OCI-LY7 (cell line): ENCODE data around the gene GTF2IRD1. TPM values are rescaled to one million over a fixed set of nuclear protein-coding genes. Genes with fewer than 3 reads are reported as not detected.

Source experiments
- BruUV-seq: library from RNA; stranded (reverse); fragments of 400-500 nt; replicated peaks from 2 replicates; lab custom pipeline; 2021; lab: Mats Ljungman, UMichigan
- CTCF ChIA-PET: fragments of 300-600 bp; sonication (Branson Sonifier 250); formaldehyde crosslinking; loops from one replicate; lab custom pipeline; 2022; ENCODE audit warnings: antibody characterized with exemption; ENCODE audit not compliant: unreplicated experiment; lab: Charles Lee
- POLR2A ChIA-PET: fragments of 300-600 bp; sonication (Branson Sonifier 250); formaldehyde crosslinking; loops from one replicate; lab custom pipeline; 2022; ENCODE audit warnings: antibody characterized with exemption; lab: Charles Lee
- DNase-seq: peaks from one replicate; pipeline ENCODE4 v3.0.0-alpha.2; 2015; ENCODE audit warnings: low spot score
- H2AFZ ChIP-seq: fragments of 200-600 bp; sonication (generic), shearing (Covaris generic); 2 replicates; pipeline ENCODE4 v1.6.1; 2014; ENCODE audit warnings: mild to moderate bottlenecking, antibody characterized with exemption, low read length, moderate library complexity
- H3K27ac ChIP-seq: fragments of 200-600 bp; sonication (generic); 2 replicates; pipeline ENCODE4 v1.5.1; 2014; ENCODE audit warnings: mixed run types, low read depth, mild to moderate bottlenecking, moderate library complexity, low read length, inconsistent platforms; ENCODE audit not compliant: poor library complexity, severe bottlenecking
- H3K36me3 ChIP-seq: fragments of 200-600 bp; sonication (generic); 2 replicates; pipeline ENCODE4 v1.6.1; 2014; ENCODE audit warnings: mild to moderate bottlenecking, antibody characterized with exemption, low read length, moderate library complexity, mixed read lengths; ENCODE audit not compliant: insufficient read depth
- H3K4me1 ChIP-seq: fragments of 200-600 bp; sonication (generic); 2 replicates; pipeline ENCODE4 v1.5.1; 2014; ENCODE audit warnings: mild to moderate bottlenecking, low read length; ENCODE audit not compliant: insufficient read depth, poor library complexity, severe bottlenecking
- H3K4me2 ChIP-seq: fragments of 200-600 bp; sonication (generic); 2 replicates; pipeline ENCODE4 v1.6.1; 2014; ENCODE audit warnings: mild to moderate bottlenecking, low read length
- H3K4me3 ChIP-seq: fragments of 200-600 bp; sonication (generic); 2 replicates; pipeline ENCODE4 v1.5.1; 2014; ENCODE audit warnings: mild to moderate bottlenecking, low read depth, low read length; ENCODE audit not compliant: poor library complexity, severe bottlenecking
- H3K79me2 ChIP-seq: fragments of 200-600 bp; sonication (generic); 2 replicates; pipeline ENCODE4 v1.6.1; 2016; ENCODE audit warnings: low read depth, mild to moderate bottlenecking, low read length, moderate library complexity, mixed read lengths; ENCODE audit not compliant: insufficient read depth
- H3K9me2 ChIP-seq: fragments of 200-600 bp; sonication (generic); 2 replicates; pipeline ENCODE4 v1.6.1; 2016; ENCODE audit warnings: mild to moderate bottlenecking, low read length, mixed read lengths; ENCODE audit not compliant: insufficient read depth
- H3K9me3 ChIP-seq: fragments of 200-600 bp; sonication (generic); 2 replicates; pipeline ENCODE4 v1.6.1; 2014; ENCODE audit warnings: mild to moderate bottlenecking, mixed run types, low read length, mixed read lengths
- H4K20me1 ChIP-seq: fragments of 200-600 bp; sonication (generic); 2 replicates; pipeline ENCODE4 v1.6.1; 2014; ENCODE audit warnings: mild to moderate bottlenecking, antibody characterized with exemption, low read length, moderate library complexity, mixed read lengths; ENCODE audit not compliant: insufficient read depth
- CTCF ChIP-seq: fragments of 200-600 bp; sonication (generic); conservative IDR thresholded peaks from 2 replicates; pipeline ENCODE4 v1.5.1; 2014; ENCODE audit warnings: mild to moderate bottlenecking, antibody characterized with exemption, low read length, moderate library complexity, mixed read lengths
- EZH2phosphoT487 ChIP-seq: fragments of 200-600 bp; sonication (generic); IDR thresholded peaks from 2 replicates; pipeline ENCODE4 v1.6.1; 2018; ENCODE audit warnings: low read depth, borderline replicate concordance, mild to moderate bottlenecking, mixed run types, antibody characterized with exemption, low read length, moderate library complexity, mixed read lengths
- intact Hi-C: fragments of 100-400 bp; cut with micrococcal nuclease; formaldehyde crosslinking; loops from one replicate; pipeline ENCODE4 v1.10.0; 2022; ENCODE audit not compliant: unreplicated experiment
- total RNA-seq, 2 experiments: library from RNA; depleted of rRNA in 1 of 2; stranded (reverse); fragments of >200 nt in 1 of 2; shearing (Covaris generic) in 1 of 2; gene quantifications; 2 replicates each; pipeline ENCODE4 v1.2.3, GENCODE V29; 2014 to 2022

The GTF2IRD1 gene
- total RNA-seq, 2 experiments from 2014 or later = 4.4 to 34.3 TPM

- Histone ChIP-seq H2AFZ (no peak overlapping the region), H3K27ac (no peak overlapping the region), H3K4me2 (no peak overlapping the region), H3K9me3 (no peaks in the 10 kb centered on the region), H4K20me1 (no peaks in the 10 kb centered on the region), H3K36me3 (no peaks in the 10 kb centered on the region), H3K9me2 (no peaks in the 10 kb centered on the region), H3K4me3 (no peak overlapping the region), H3K4me1 (no peaks in the 10 kb centered on the region), H3K79me2 (no peaks in the 10 kb centered on the region)
- no peak for DNase-seq
- intact Hi-C loops = no loop called here
- BruUV-seq = no TSS peak
- ChIA-PET CTCF (no interaction called here), POLR2A (no interaction called here)
- TF ChIP-seq CTCF (no peak), EZH2phosphoT487 (no peak)
These were observed 40.4 kb downstream of the GTF2IRD1 start for GRCh38 chr7:74494076-74494548.

- TF ChIP-seq EZH2phosphoT487 = no peak
- TF ChIP-seq CTCF = no peak
- CTCF ChIA-PET = no interaction called here
- no peaks in the 10 kb centered on the region for H3K9me2 ChIP-seq
- H3K27ac ChIP-seq = no peak overlapping the region
- no peaks in the 10 kb centered on the region for H4K20me1 ChIP-seq
- no peak for DNase-seq
- intact Hi-C loops = no loop called here
- H3K79me2 ChIP-seq = no peaks in the 10 kb centered on the region
- POLR2A ChIA-PET = interaction anchor here (0.5 kb wide), 1 partner anchor 1660 kb away, joined by 3 read pairs; no protein-coding TSS in a partner anchor
- no TSS peak for BruUV-seq
- H3K4me3 ChIP-seq = no peak overlapping the region
- no peak overlapping the region for H3K4me2 ChIP-seq
- no peaks in the 10 kb centered on the region for H3K9me3 ChIP-seq
- H3K4me1 ChIP-seq = peaks cover 9% of the 10 kb centered on the region
- H2AFZ ChIP-seq = no peak overlapping the region
- no peaks in the 10 kb centered on the region for H3K36me3 ChIP-seq
These were observed 41.7 kb downstream of the GTF2IRD1 start for GRCh38 chr7:74495112-74496086.

- H3K79me2 ChIP-seq = no peaks in the 10 kb centered on the region
- POLR2A ChIA-PET = no interaction called here
- no TSS peak for BruUV-seq
These were observed 42.6 kb downstream of the GTF2IRD1 start for GRCh38 chr7:74496272-74496671.

More at GRCh38 chr7:74496272-74496671, 42.6 kb downstream of the GTF2IRD1 start:
- Histone ChIP-seq H3K36me3 (no peaks in the 10 kb centered on the region), H3K9me3 (no peaks in the 10 kb centered on the region), H3K4me2 (no peak overlapping the region), H2AFZ (no peak overlapping the region), H3K9me2 (no peaks in the 10 kb centered on the region), H3K27ac (no peak overlapping the region), H3K4me3 (no peak overlapping the region), H3K4me1 (peaks cover 13% of the 10 kb centered on the region), H4K20me1 (no peaks in the 10 kb centered on the region)
- TF ChIP-seq EZH2phosphoT487 (no peak), CTCF (no peak)
- DNase-seq = no peak
- intact Hi-C loops = no loop called here
- CTCF ChIA-PET = no interaction called here
